ENCODE measurements around the gene BZW1. TPM values are rescaled to one million over a fixed set of nuclear protein-coding genes. Genes with fewer than 3 reads are reported as not detected.

BZW1 gene
- total and polyA plus RNA-seq, 2 experiments from 2014 or later: 92.9 to 159 TPM

GRCh38 chr2:200821686-200822245 lies 10.1 kb downstream of the BZW1 start:
- DNase-seq (ENCODE audit: low read depth in 1 of 2, low spot score in 1 of 2): no peak
- Histone ChIP-seq H3K36me3 (peaks cover 51% of the 10 kb centered on the region), H3K27ac (no peak overlapping the region), H3K4me3 (no peak overlapping the region), H3K9me3 (ENCODE audit: low read depth) (no peaks in the 10 kb centered on the region), H3K4me1 (ENCODE audit: low read depth) (peaks cover 4% of the 10 kb centered on the region), H3K27me3 (no peaks in the 10 kb centered on the region)
- no peak for TF ChIP-seq CTCF (IDR thresholded peaks at IDR 0.05; ENCODE audit: low read depth, low read length)

GRCh38 chr2:200828104-200828503 lies 16.4 kb downstream of the BZW1 start:
- TF ChIP-seq CTCF (IDR thresholded peaks at IDR 0.05; ENCODE audit: low read depth, low read length): no peak
- Histone ChIP-seq H3K4me1 (ENCODE audit: low read depth) (peaks cover 4% of the 10 kb centered on the region), H3K36me3 (no peaks in the 10 kb centered on the region)

GRCh38 chr2:200828572-200829257 lies 17.0 kb downstream of the BZW1 start:
- H3K27ac ChIP-seq: no peak overlapping the region

More at GRCh38 chr2:200828104-200828503, 16.4 kb downstream of the BZW1 start:
- Histone ChIP-seq H3K9me3 (ENCODE audit: low read depth) (no peaks in the 10 kb centered on the region), H3K27me3 (no peaks in the 10 kb centered on the region), H3K27ac (no peak overlapping the region), H3K4me3 (no peak overlapping the region)
- DNase-seq (ENCODE audit: low read depth in 1 of 2, low spot score in 1 of 2): no peak

GRCh38 chr2:200829258-200829655 lies 17.5 kb downstream of the BZW1 start:
- no peaks in the 10 kb centered on the region for H3K36me3 ChIP-seq
- H3K27me3 ChIP-seq: no peaks in the 10 kb centered on the region
- H3K9me3 ChIP-seq (ENCODE audit: low read depth): no peaks in the 10 kb centered on the region
- H3K4me1 ChIP-seq (ENCODE audit: low read depth): peaks cover 4% of the 10 kb centered on the region
- no peak for TF ChIP-seq CTCF (IDR thresholded peaks at IDR 0.05; ENCODE audit: low read depth, low read length)
- H3K27ac ChIP-seq: no peak overlapping the region
- no peak for DNase-seq (ENCODE audit: low read depth in 1 of 2, low spot score in 1 of 2)
- no peak overlapping the region for H3K4me3 ChIP-seq

More at GRCh38 chr2:200828572-200829257, 17.0 kb downstream of the BZW1 start:
- no peaks in the 10 kb centered on the region for H3K36me3 ChIP-seq
- no peak overlapping the region for H3K4me3 ChIP-seq
- H3K9me3 ChIP-seq (ENCODE audit: low read depth): no peaks in the 10 kb centered on the region
- no peaks in the 10 kb centered on the region for H3K27me3 ChIP-seq
- DNase-seq (ENCODE audit: low read depth in 1 of 2, low spot score in 1 of 2): no peak
- TF ChIP-seq CTCF (IDR thresholded peaks at IDR 0.05; ENCODE audit: low read depth, low read length): no peak
- H3K4me1 ChIP-seq (ENCODE audit: low read depth): peaks cover 4% of the 10 kb centered on the region

GRCh38 chr2:200834701-200835100 lies 23.0 kb downstream of the BZW1 start:
- no peak overlapping the region for H3K4me3 ChIP-seq
- H3K9me3 ChIP-seq (ENCODE audit: low read depth): no peaks in the 10 kb centered on the region
- no peak for DNase-seq (ENCODE audit: low read depth in 1 of 2, low spot score in 1 of 2)
- no peaks in the 10 kb centered on the region for H3K27me3 ChIP-seq
- no peak for TF ChIP-seq CTCF (IDR thresholded peaks at IDR 0.05; ENCODE audit: low read depth, low read length)
- H3K27ac ChIP-seq: no peak overlapping the region
- H3K36me3 ChIP-seq: no peaks in the 10 kb centered on the region
- H3K4me1 ChIP-seq (ENCODE audit: low read depth): no peaks in the 10 kb centered on the region

All from cardiac muscle cell (in vitro differentiated cells and primary cell).